CD4-positive, alpha-beta T cell (primary cell): ENCODE data around the gene TMEM242. TPM values are rescaled to one million over a fixed set of nuclear protein-coding genes. Genes with fewer than 3 reads are reported as not detected.

ENCODE experiments used
- ATAC-seq: fragments of 200-7000 bp; cut with Tn5 transposase; one replicate; pipeline ENCODE4 v1.10.0; 2022; ENCODE audit warnings: mild to moderate bottlenecking; ENCODE audit not compliant: poor library complexity
- CTCF ChIA-PET: fragments of 350-600 bp; sonication (Branson Sonifier 250); formaldehyde crosslinking; loops from one replicate; lab custom pipeline; 2021; ENCODE audit warnings: antibody characterized with exemption, inconsistent platforms; lab: Charles Lee
- POLR2A ChIA-PET: fragments of 350-600 bp; sonication (Branson Sonifier 250); formaldehyde crosslinking; loops from one replicate; lab custom pipeline; 2021; ENCODE audit warnings: antibody characterized with exemption, inconsistent platforms; lab: Charles Lee
- DNase-seq, 14 experiments: peaks; one replicate each; pipeline ENCODE4 v3.0.0-alpha.2; 2013 to 2020; ENCODE audit warnings: mixed read lengths in 2 of 14
- H3K27ac ChIP-seq, 2 donors: one replicate each; pipeline versions ENCODE4 v1.5.1 to v1.7.0; 2013; ENCODE audit warnings: low read length in 2 of 2, low read depth in 1 of 2, mild to moderate bottlenecking in 1 of 2
- H3K27me3 ChIP-seq, 2 experiments: 1 replicate in 1 of 2; 2 replicates in 1 of 2; pipeline versions ENCODE4 v1.6.1 to v1.7.0; 2013; ENCODE audit warnings: low read length in 2 of 2, control low read depth in 1 of 2, mild to moderate bottlenecking in 1 of 2, moderate library complexity in 1 of 2; ENCODE audit not compliant: insufficient read depth in 2 of 2, control insufficient read depth in 1 of 2
- H3K36me3 ChIP-seq: one replicate; pipeline ENCODE4 v1.6.1; 2013; ENCODE audit warnings: low read length, control low read depth; ENCODE audit not compliant: insufficient read depth
- H3K4me1 ChIP-seq: one replicate; pipeline ENCODE4 v1.6.1; 2013; ENCODE audit warnings: low read length, control low read depth; ENCODE audit not compliant: insufficient read depth
- H3K4me3 ChIP-seq: one replicate; pipeline ENCODE4 v1.5.1; 2013; ENCODE audit warnings: mild to moderate bottlenecking, low read length, moderate library complexity
- H3K9me3 ChIP-seq, 2 experiments: 1 replicate in 1 of 2; 2 replicates in 1 of 2; pipeline versions ENCODE4 v1.6.1 to v1.7.0; 2013; ENCODE audit warnings: low read length in 2 of 2, mild to moderate bottlenecking in 2 of 2, control low read depth in 1 of 2, moderate library complexity in 1 of 2; ENCODE audit not compliant: control insufficient read depth in 1 of 2, insufficient read depth in 1 of 2
- H3K27ac Mint-ChIP-seq: one replicate; pipeline ENCODE4 v1.8.0; 2020; ENCODE audit warnings: mixed read lengths
- H3K27me3 Mint-ChIP-seq: one replicate; pipeline ENCODE4 v1.8.0; 2021; ENCODE audit warnings: mixed read lengths
- H3K36me3 Mint-ChIP-seq: one replicate; pipeline ENCODE4 v1.8.0; 2021; ENCODE audit warnings: low read depth, mixed read lengths
- H3K4me1 Mint-ChIP-seq: one replicate; pipeline ENCODE4 v1.8.0; 2021; ENCODE audit warnings: low read depth, mixed read lengths
- H3K4me3 Mint-ChIP-seq: one replicate; pipeline ENCODE4 v1.8.0; 2020; ENCODE audit warnings: mild to moderate bottlenecking, mixed read lengths
- H3K9me3 Mint-ChIP-seq: one replicate; pipeline ENCODE4 v1.8.0; 2020; ENCODE audit warnings: mixed read lengths
- intact Hi-C, 2 experiments: fragments of 100-400 bp; cut with DNase I in 1 of 2; cut with micrococcal nuclease in 1 of 2; formaldehyde crosslinking; loops; one replicate each; pipeline versions ENCODE4 v1.15.1 to v1.9.0; 2023 to 2025; cut with DNase I, micrococcal nuclease
- total RNA-seq, 174 experiments: library from RNA in 2 of 174; stranded (reverse) in 2 of 174; gene quantifications; one replicate each; pipeline ENCODE4 v1.2.3 and lab custom pipeline; 2021 to 2026
- TF ChIP-seq, protein P1 (sequence below): fragments of 200-600 bp; IDR thresholded peaks from one replicate; pipeline ENCODE4 v1.8.0; 2022; ENCODE audit warnings: antibody characterized with exemption, mild to moderate bottlenecking

Gene TMEM242
- total RNA-seq, 2 experiments from 2014 or later, result 13.6 to 15.6 TPM

DNA sequence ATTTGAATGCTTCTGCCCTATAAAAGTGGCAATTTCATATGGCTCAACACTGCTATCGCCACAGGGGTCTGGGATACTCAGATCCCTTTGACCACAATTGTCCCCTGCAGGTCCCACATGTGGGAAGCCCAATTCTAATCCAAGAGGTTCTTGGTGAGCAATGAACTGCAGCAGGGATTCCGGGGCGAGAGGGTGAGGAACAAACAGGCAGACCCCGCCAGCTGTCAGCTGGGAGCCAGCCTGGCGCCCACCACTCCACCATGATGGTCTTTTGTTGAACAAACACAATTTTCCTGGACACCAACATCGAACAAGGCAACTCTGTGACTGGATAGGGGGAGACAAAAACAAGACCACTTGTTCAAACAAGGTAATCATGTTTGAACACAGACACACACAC, 80.5 kb downstream of the TMEM242 start:
- Histone ChIP-seq H3K4me1 (peaks cover 13% of the 10 kb centered on the region), H3K27me3 (peaks cover 0 to 3% of the 10 kb centered on the region in 2 experiments), H3K27ac (no peak overlapping the region), H3K36me3 (no peaks in the 10 kb centered on the region), H3K4me3 (no peak overlapping the region), H3K9me3 (peaks cover 0 to 11% of the 10 kb centered on the region in 2 experiments)
- DNase-seq (no peak), ATAC-seq (no peak)
- no peak overlapping the region for H3K27ac Mint-ChIP-seq
- no peaks in the 10 kb centered on the region for H3K4me1 Mint-ChIP-seq
- ChIA-PET CTCF (no interaction called here), POLR2A (interaction anchor here (1.1 kb wide), 1 partner anchor 16 kb away, joined by 3 read pairs; no protein-coding TSS in a partner anchor)
- no peaks in the 10 kb centered on the region for H3K36me3 Mint-ChIP-seq
- no peak overlapping the region for H3K4me3 Mint-ChIP-seq
- H3K27me3 Mint-ChIP-seq, result no peaks in the 10 kb centered on the region
- TF ChIP-seq, protein P1, sequence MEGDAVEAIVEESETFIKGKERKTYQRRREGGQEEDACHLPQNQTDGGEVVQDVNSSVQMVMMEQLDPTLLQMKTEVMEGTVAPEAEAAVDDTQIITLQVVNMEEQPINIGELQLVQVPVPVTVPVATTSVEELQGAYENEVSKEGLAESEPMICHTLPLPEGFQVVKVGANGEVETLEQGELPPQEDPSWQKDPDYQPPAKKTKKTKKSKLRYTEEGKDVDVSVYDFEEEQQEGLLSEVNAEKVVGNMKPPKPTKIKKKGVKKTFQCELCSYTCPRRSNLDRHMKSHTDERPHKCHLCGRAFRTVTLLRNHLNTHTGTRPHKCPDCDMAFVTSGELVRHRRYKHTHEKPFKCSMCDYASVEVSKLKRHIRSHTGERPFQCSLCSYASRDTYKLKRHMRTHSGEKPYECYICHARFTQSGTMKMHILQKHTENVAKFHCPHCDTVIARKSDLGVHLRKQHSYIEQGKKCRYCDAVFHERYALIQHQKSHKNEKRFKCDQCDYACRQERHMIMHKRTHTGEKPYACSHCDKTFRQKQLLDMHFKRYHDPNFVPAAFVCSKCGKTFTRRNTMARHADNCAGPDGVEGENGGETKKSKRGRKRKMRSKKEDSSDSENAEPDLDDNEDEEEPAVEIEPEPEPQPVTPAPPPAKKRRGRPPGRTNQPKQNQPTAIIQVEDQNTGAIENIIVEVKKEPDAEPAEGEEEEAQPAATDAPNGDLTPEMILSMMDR, result no peak
- intact Hi-C loops, result no loop called here
- H3K9me3 Mint-ChIP-seq, result peaks cover 3% of the 10 kb centered on the region

DNA sequence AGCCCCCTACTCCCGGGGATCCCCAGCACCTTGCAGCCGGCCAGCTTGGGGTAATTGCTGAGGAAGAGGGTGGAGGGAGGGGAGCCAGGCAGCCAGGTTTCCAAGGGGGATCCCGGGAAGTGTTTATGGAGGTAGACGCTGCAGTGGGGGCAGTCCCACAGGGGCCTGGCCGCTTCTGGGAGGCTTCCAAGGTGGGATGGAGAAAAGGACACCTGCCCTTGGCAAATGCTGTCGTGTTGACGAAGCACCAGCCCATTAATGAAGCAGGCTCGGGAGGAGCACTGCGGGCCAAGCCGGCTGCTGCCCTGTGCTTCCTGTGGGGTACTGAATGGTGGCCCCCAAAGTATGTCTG, 82.4 kb downstream of the TMEM242 start:
- Mint-ChIP-seq H3K9me3 (peaks cover 3% of the 10 kb centered on the region), H3K27ac (no peak overlapping the region), H3K27me3 (peaks cover 6% of the 10 kb centered on the region), H3K4me1 (peaks cover 7% of the 10 kb centered on the region), H3K4me3 (no peak overlapping the region), H3K36me3 (no peaks in the 10 kb centered on the region)
- ChIA-PET POLR2A (no interaction called here), CTCF (no interaction called here)
- ATAC-seq (no peak), DNase-seq (no peak)
- Histone ChIP-seq H3K4me1 (peaks cover 22% of the 10 kb centered on the region), H3K9me3 (peaks cover 0 to 8% of the 10 kb centered on the region in 2 experiments), H3K4me3 (peak overlapping the region; percentile 24), H3K27ac (no peak overlapping the region), H3K27me3 (peaks cover 0 to 6% of the 10 kb centered on the region in 2 experiments), H3K36me3 (no peaks in the 10 kb centered on the region)
- intact Hi-C loops, result no loop called here
- TF ChIP-seq, protein P1, result no peak

DNA sequence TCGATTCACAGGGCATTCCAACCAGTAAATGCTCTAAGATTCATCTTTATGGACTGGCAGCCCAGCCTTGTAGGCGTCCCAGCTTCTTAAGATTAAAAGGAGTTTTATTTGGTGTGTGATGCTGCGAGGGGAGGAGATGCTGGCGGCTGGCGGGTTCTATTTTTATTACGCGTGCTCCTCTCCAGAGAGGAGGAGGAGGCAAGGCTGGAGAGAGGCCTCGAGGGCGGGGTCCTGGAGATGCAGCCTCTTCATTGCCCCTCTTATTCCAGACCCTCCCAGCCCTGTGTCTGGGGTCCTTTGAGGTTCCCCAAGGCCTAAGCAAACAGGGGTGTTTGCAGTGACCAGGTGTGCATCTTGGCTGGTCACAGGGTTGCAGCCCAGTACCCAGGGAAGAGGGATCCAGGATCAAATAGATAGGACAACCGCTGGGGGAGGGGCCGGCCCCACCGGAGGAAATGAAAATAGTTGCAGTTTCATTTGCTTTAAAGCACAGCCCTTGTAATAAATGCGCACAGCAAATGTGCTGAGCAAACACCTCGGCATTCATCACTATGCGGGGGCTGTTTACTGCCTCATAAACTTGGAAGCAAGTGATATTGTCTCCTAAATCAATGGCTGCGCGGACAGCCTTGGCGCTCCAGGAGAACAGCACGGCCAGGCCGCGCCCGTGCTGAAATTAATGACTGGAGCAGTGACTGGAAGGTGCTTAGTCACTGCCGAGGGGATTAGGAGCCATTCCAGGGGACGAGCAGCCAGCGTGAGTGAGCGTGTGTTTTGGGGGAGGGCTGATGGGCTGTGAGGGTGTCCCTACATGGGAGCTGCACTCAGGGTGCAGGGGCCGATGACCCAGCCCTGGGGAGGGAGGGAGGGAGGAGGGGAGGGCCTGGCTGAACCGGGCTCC, 83.0 kb downstream of the TMEM242 start:
- ChIA-PET POLR2A (no interaction called here), CTCF (no interaction called here)
- intact Hi-C loops, result no loop called here
- TF ChIP-seq, protein P1, result no peak
- Histone ChIP-seq H3K9me3 (peaks cover 0 to 8% of the 10 kb centered on the region in 2 experiments), H3K36me3 (no peaks in the 10 kb centered on the region), H3K4me3 (peak overlapping the region; percentile 24), H3K27ac (no peak overlapping the region), H3K27me3 (peaks cover 0 to 11% of the 10 kb centered on the region in 2 experiments), H3K4me1 (peaks cover 28% of the 10 kb centered on the region)
- Mint-ChIP-seq H3K27me3 (peaks cover 11% of the 10 kb centered on the region), H3K9me3 (peaks cover 3% of the 10 kb centered on the region), H3K4me3 (no peak overlapping the region), H3K36me3 (peaks cover 3% of the 10 kb centered on the region), H3K27ac (no peak overlapping the region), H3K4me1 (peaks cover 13% of the 10 kb centered on the region)
- DNase-seq (no peak), ATAC-seq (no peak)
